Osteoblast (primary cell): Measurements from ENCODE around the gene GK2. TPM values are rescaled to one million over a fixed set of nuclear protein-coding genes. Genes with fewer than 3 reads are reported as not detected.

Source experiments
- DNase-seq: peaks from one replicate; pipeline ENCODE4 v3.0.0; 2011; ENCODE audit warnings: low spot score, mixed read lengths; ENCODE audit not compliant: insufficient read length; ENCODE audit errors: missing footprints
- H2AFZ ChIP-seq: 2 replicates; pipeline ENCODE4 v1.6.0; 2011; ENCODE audit warnings: mild to moderate bottlenecking, low read length
- H3K27ac ChIP-seq: 2 replicates; pipeline ENCODE4 v1.5.1; 2011; ENCODE audit warnings: mild to moderate bottlenecking, low read depth, low read length, moderate library complexity
- H3K27me3 ChIP-seq: 2 replicates; pipeline ENCODE4 v1.6.0; 2012; ENCODE audit warnings: mild to moderate bottlenecking, control low read depth, inconsistent platforms, low read length, moderate library complexity; ENCODE audit not compliant: insufficient read depth
- H3K36me3 ChIP-seq: 2 replicates; pipeline ENCODE4 v1.5.1; 2011; ENCODE audit warnings: mild to moderate bottlenecking, low read length, control low read depth, moderate library complexity; ENCODE audit not compliant: insufficient read depth
- H3K4me1 ChIP-seq: 2 replicates; pipeline ENCODE4 v1.5.1; 2011; ENCODE audit warnings: mild to moderate bottlenecking, low read length, control low read depth, moderate library complexity; ENCODE audit not compliant: insufficient read depth
- H3K4me2 ChIP-seq: 2 replicates; pipeline ENCODE4 v1.6.0; 2011; ENCODE audit warnings: mild to moderate bottlenecking, low read length; ENCODE audit not compliant: insufficient read depth
- H3K4me3 ChIP-seq: fragments of 200-600 bp; sonication (generic); 3 replicates; pipeline ENCODE4 v1.5.1; 2012; ENCODE audit warnings: mild to moderate bottlenecking, low read length, inconsistent platforms; ENCODE audit not compliant: insufficient read depth
- H3K79me2 ChIP-seq: 2 replicates; pipeline ENCODE4 v1.6.0; 2012; ENCODE audit warnings: mild to moderate bottlenecking, low read length, control low read depth, inconsistent platforms; ENCODE audit not compliant: insufficient read depth
- H3K9me3 ChIP-seq: 2 replicates; pipeline ENCODE4 v1.5.1; 2011; ENCODE audit warnings: low read depth, low read length, control low read depth
- H4K20me1 ChIP-seq: 2 replicates; pipeline ENCODE4 v1.6.0; 2012; ENCODE audit warnings: mild to moderate bottlenecking, low read length, control low read depth; ENCODE audit not compliant: insufficient read depth
- total RNA-seq: library from RNA; depleted of rRNA; stranded (reverse); fragments of >200 nt; gene quantifications from 2 replicates; pipeline ENCODE4 v1.2.3, GENCODE V29; 2012
- TF ChIP-seq, protein P1 (sequence below): IDR thresholded peaks from 2 replicates; pipeline ENCODE4 v1.5.1; 2011; ENCODE audit warnings: mild to moderate bottlenecking, low read depth, low read length, moderate library complexity; ENCODE audit errors: extremely low read depth

Gene GK2
- total RNA-seq, 1 donor = not detected

DNA sequence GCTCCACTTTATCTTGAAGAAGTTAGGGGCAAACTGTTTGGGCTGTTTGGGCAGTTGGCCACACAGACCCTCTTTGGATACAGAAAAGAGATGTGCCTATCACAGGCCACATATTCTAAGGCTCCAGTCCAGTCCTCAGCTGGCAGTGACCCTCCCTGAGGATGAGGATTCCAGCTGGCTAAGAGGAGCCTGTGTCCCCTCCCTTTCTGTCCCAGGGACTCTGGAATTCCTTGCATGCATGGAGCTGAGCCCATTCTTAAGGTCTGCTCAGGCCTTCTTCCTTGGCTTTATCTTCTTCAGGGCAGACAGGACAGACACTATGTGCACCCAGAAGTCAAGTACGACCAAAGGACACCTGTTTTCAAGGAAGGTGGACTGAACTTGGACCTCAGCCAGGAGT, 23.8 kb upstream of the GK2 start:
- H3K27ac ChIP-seq = no peak overlapping the region
- no peaks in the 10 kb centered on the region for H3K27me3 ChIP-seq
- no peak for DNase-seq
- TF ChIP-seq, protein P1, sequence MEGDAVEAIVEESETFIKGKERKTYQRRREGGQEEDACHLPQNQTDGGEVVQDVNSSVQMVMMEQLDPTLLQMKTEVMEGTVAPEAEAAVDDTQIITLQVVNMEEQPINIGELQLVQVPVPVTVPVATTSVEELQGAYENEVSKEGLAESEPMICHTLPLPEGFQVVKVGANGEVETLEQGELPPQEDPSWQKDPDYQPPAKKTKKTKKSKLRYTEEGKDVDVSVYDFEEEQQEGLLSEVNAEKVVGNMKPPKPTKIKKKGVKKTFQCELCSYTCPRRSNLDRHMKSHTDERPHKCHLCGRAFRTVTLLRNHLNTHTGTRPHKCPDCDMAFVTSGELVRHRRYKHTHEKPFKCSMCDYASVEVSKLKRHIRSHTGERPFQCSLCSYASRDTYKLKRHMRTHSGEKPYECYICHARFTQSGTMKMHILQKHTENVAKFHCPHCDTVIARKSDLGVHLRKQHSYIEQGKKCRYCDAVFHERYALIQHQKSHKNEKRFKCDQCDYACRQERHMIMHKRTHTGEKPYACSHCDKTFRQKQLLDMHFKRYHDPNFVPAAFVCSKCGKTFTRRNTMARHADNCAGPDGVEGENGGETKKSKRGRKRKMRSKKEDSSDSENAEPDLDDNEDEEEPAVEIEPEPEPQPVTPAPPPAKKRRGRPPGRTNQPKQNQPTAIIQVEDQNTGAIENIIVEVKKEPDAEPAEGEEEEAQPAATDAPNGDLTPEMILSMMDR = no peak
- no peak overlapping the region for H2AFZ ChIP-seq
- H3K4me3 ChIP-seq = no peak overlapping the region
- H3K4me1 ChIP-seq = no peaks in the 10 kb centered on the region
- no peaks in the 10 kb centered on the region for H3K9me3 ChIP-seq
- no peaks in the 10 kb centered on the region for H4K20me1 ChIP-seq
- H3K36me3 ChIP-seq = no peaks in the 10 kb centered on the region
- no peak overlapping the region for H3K4me2 ChIP-seq
- H3K79me2 ChIP-seq = no peaks in the 10 kb centered on the region

DNA sequence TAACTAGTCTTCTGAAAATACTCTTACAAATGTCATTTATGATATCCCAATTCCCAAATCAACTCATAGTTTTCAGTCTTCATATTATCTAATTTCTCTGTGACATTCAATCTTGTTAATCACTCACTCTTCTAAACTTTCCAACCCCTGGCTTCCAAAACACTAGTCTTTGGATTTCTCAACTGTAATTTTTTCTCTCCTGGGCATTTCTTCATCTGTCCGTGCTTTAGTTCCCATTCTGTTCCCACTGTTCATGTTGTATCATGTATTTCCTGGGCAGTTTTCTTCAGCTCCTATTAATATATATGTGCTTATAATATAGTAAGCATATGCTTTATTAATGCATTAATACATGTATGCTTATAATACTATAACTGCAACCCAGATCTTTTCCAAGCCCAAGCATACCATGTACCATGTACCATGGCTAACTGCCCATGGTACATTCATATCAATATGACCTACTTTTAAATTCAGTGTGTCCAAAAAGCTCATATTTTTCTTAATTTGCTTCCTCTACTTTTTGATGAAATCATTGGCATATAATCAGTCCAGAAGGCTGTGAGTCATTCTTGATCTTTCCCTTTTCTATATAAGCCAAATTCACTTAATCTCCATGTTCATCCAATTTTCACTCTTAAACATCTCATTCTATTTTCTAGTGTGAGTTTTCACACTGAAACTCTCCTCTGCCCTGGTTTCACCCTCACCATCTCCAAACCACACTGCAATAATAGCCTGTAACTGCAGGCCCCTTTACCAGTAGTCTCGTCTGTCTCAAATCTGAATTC, 21.3 kb upstream of the GK2 start:
- DNase-seq = no peak
- H3K79me2 ChIP-seq = no peaks in the 10 kb centered on the region
- no peaks in the 10 kb centered on the region for H3K9me3 ChIP-seq
- no peaks in the 10 kb centered on the region for H3K36me3 ChIP-seq
- TF ChIP-seq, protein P1 = no peak
- H3K27me3 ChIP-seq = no peaks in the 10 kb centered on the region
- no peak overlapping the region for H3K4me2 ChIP-seq
- H3K4me1 ChIP-seq = no peaks in the 10 kb centered on the region
- no peak overlapping the region for H3K4me3 ChIP-seq
- H3K27ac ChIP-seq = no peak overlapping the region
- no peaks in the 10 kb centered on the region for H4K20me1 ChIP-seq
- no peak overlapping the region for H2AFZ ChIP-seq

DNA sequence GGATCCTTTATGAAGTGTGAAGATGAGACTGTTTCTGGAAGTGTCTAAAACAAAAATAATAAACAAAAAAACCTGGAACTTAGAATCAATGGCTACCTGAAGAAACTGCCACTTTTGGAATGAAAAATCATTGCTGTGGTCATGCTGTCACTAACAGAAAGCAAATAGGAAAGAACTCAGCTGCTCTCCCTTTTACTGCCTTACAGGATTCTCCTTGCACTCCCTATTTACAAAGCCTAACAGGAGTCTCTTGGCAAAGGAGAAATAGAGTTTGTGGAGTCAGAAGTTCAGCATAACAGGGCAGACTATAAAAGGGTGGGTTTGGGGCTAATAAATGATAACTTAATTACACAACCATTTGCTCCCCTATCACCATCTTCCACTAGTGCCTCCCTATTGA, 19.0 kb upstream of the GK2 start:
- DNase-seq = no peak
- Histone ChIP-seq H3K27ac (no peak overlapping the region), H3K27me3 (no peaks in the 10 kb centered on the region), H3K79me2 (no peaks in the 10 kb centered on the region), H2AFZ (no peak overlapping the region), H4K20me1 (no peaks in the 10 kb centered on the region), H3K4me1 (no peaks in the 10 kb centered on the region), H3K4me3 (no peak overlapping the region), H3K36me3 (no peaks in the 10 kb centered on the region), H3K9me3 (no peaks in the 10 kb centered on the region), H3K4me2 (no peak overlapping the region)
- TF ChIP-seq, protein P1 = no peak

DNA sequence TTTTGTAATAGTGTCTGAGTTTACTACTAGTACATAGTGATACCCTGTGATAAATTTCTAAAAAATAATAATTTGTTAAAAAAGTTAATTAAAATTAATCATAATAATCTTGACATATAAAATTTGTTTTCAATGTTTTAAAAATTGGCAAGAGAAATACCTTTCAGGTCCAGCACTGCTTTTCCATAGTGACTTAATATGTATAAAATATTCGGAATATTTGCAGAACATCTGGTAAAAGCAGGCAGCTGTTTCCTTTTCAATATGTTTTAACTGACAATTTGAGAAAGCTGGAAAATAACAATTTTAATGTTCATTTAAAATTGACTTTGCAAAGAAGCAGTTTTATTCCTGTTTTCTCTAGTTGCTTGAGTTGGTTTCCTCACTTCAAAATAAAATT, 17.6 kb upstream of the GK2 start:
- Histone ChIP-seq H3K79me2 (no peaks in the 10 kb centered on the region), H2AFZ (no peak overlapping the region), H3K4me2 (no peak overlapping the region), H3K27ac (no peak overlapping the region), H4K20me1 (no peaks in the 10 kb centered on the region), H3K4me1 (no peaks in the 10 kb centered on the region), H3K36me3 (no peaks in the 10 kb centered on the region), H3K9me3 (no peaks in the 10 kb centered on the region), H3K4me3 (no peak overlapping the region), H3K27me3 (no peaks in the 10 kb centered on the region)
- TF ChIP-seq, protein P1 = no peak
- DNase-seq = no peak
